HG03025 (cell line): Measurements from ENCODE around the gene GPC5.
"Not testable (repeated sequence)": the region's sequence is repeated elsewhere in the genome, so short reads cannot be mapped to it uniquely, and the experiment has no call there.

Experiments
- ATAC-seq: cut with Tn5 transposase; IDR thresholded peaks from one replicate; pipeline ENCODE4 v1.9.1; 2021; ENCODE audit warnings: mild to moderate bottlenecking, moderate library complexity; ENCODE audit not compliant: unreplicated experiment, low FRiP score

The GPC5 gene

GRCh38 chr13:92661406-92661805 is 1263.0 kb downstream of the GPC5 start:
- no peak for ATAC-seq

GRCh38 chr13:92668157-92668556 is 1269.7 kb downstream of the GPC5 start:
- ATAC-seq, result no peak

- no peak for ATAC-seq
Observed at GRCh38 chr13:92670096-92670495, 1271.7 kb downstream of the GPC5 start.

GRCh38 chr13:92671821-92672220 is 1273.4 kb downstream of the GPC5 start:
- ATAC-seq, result no peak

- no peak for ATAC-seq
Observed at GRCh38 chr13:92676246-92676645, 1277.8 kb downstream of the GPC5 start.

- ATAC-seq, result no peak
Observed at GRCh38 chr13:92677571-92677970, 1279.2 kb downstream of the GPC5 start.

GRCh38 chr13:92679602-92680001 is 1281.2 kb downstream of the GPC5 start:
- no peak for ATAC-seq

- ATAC-seq, result no peak
Observed at GRCh38 chr13:92681239-92681638, 1282.8 kb downstream of the GPC5 start.

- no peak for ATAC-seq
Observed at GRCh38 chr13:92682832-92683517, 1284.6 kb downstream of the GPC5 start.

- ATAC-seq, result no peak
Observed at GRCh38 chr13:92694047-92694446, 1295.6 kb downstream of the GPC5 start.

GRCh38 chr13:92695827-92696226 is 1297.4 kb downstream of the GPC5 start:
- not testable (repeated sequence) for ATAC-seq

- no peak for ATAC-seq
Observed at GRCh38 chr13:92716749-92717148, 1318.3 kb downstream of the GPC5 start.

GRCh38 chr13:92717857-92718256 is 1319.4 kb downstream of the GPC5 start:
- no peak for ATAC-seq

- no peak for ATAC-seq
Observed at GRCh38 chr13:92719868-92720267, 1321.4 kb downstream of the GPC5 start.

- ATAC-seq, result no peak
Observed at GRCh38 chr13:92721620-92722019, 1323.2 kb downstream of the GPC5 start.

- no peak for ATAC-seq
Observed at GRCh38 chr13:92727118-92727517, 1328.7 kb downstream of the GPC5 start.

GRCh38 chr13:92734068-92734467 is 1335.6 kb downstream of the GPC5 start:
- ATAC-seq, result no peak

GRCh38 chr13:92734545-92734944 is 1336.1 kb downstream of the GPC5 start:
- no peak for ATAC-seq

GRCh38 chr13:92735909-92736308 is 1337.5 kb downstream of the GPC5 start:
- ATAC-seq, result no peak

GRCh38 chr13:92739306-92739818 is 1340.9 kb downstream of the GPC5 start:
- no peak for ATAC-seq

- ATAC-seq, result no peak
Observed at GRCh38 chr13:92743992-92744391, 1345.6 kb downstream of the GPC5 start.

- no peak for ATAC-seq
Observed at GRCh38 chr13:92745258-92745657, 1346.8 kb downstream of the GPC5 start.
